GM13976 (cell line): ENCODE data around the gene TENM4.
A peak's percentile ranks its signal among the peaks of the same experiment; 100 is the strongest.

ENCODE experiments used
- DNase-seq: peaks from one replicate; pipeline ENCODE4 v3.0.0; 2012; ENCODE audit warnings: low spot score
- CTCF ChIP-seq: IDR thresholded peaks from 2 replicates; pipeline ENCODE4 v1.5.1; 2012; ENCODE audit warnings: borderline replicate concordance, mild to moderate bottlenecking; ENCODE audit not compliant: insufficient read depth; ENCODE audit errors: extremely low read depth, missing control alignments, control extremely low read depth
- in situ Hi-C: fragments of 300-500 bp; cut with MboI; formaldehyde crosslinking; loops from one replicate; pipeline ENCODE4 v1.12.0; 2022; ENCODE audit warnings: low sequenced_read_pairs, mixed read lengths, inconsistent platforms; ENCODE audit not compliant: unreplicated experiment

TENM4 gene

GRCh38 chr11:79160791-79161403, 279.9 kb downstream of the TENM4 start:
- DNase-seq, result no peak
- TF ChIP-seq CTCF, result peak; percentile 17
- in situ Hi-C loops, result no loop called here

- TF ChIP-seq CTCF, result no peak
- DNase-seq, result no peak
- in situ Hi-C loops, result no loop called here
Measured at GRCh38 chr11:79159657-79160450, 281.0 kb downstream of the TENM4 start.

GRCh38 chr11:79157738-79158137, 283.1 kb downstream of the TENM4 start:
- DNase-seq, result no peak
- in situ Hi-C loops, result no loop called here
- TF ChIP-seq CTCF, result no peak

GRCh38 chr11:79156031-79156430, 284.8 kb downstream of the TENM4 start:
- TF ChIP-seq CTCF, result no peak
- in situ Hi-C loops, result no loop called here
- no peak for DNase-seq

- TF ChIP-seq CTCF, result no peak
- no peak for DNase-seq
- in situ Hi-C loops, result no loop called here
Measured at GRCh38 chr11:79155237-79155636, 285.6 kb downstream of the TENM4 start.

GRCh38 chr11:79152511-79152910, 288.3 kb downstream of the TENM4 start:
- DNase-seq, result no peak
- in situ Hi-C loops, result no loop called here
- no peak for TF ChIP-seq CTCF
